ENCODE data around the gene ZDHHC4.
A peak's percentile ranks its signal among the peaks of the same experiment; 100 is the strongest.

The ZDHHC4 gene

DNA sequence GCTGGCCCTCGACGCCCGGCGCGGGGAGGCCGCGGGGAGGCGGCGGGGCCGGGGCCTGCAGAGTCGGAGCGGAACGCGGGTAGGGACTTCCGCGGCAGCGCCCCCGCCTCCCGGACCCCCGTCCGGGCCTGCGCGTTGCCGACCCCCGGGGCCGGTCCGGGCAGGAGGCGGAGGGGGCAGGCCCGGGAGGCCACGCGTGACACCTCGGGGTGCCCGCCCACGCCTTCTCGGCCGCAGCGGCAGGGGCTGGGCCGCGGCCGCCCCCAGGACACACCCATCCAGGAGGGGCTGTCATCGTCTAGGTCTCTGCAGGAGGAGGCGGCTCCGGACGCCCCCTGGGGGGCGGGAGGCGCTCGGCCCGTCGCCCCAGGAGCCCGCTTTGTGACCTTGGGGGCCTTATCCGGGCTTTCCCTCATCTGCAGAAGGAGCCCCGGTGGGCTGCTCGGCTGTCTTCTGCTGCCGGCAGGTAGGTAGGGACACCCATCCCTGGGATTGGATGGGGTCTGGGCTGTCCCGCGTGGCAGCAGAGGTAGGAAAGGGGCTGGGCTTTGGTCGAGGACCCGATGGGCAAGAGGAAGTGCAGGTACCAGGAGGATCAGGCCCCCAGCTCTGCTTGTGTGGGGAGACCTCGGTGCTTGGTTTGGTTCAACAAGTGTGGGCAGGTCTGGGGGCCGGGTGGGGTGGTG lies 60.4 kb downstream of the ZDHHC4 start:
- peak; percentile 74 to 79 for ATAC-seq
